GM19397 (cell line): ENCODE measurements around the gene CABCOCO1.

Experiments used
- ATAC-seq: cut with Tn5 transposase; IDR thresholded peaks from one replicate; pipeline ENCODE4 v1.9.1; 2021; ENCODE audit warnings: mild to moderate bottlenecking, moderate library complexity; ENCODE audit not compliant: unreplicated experiment

CABCOCO1 gene, protein sequence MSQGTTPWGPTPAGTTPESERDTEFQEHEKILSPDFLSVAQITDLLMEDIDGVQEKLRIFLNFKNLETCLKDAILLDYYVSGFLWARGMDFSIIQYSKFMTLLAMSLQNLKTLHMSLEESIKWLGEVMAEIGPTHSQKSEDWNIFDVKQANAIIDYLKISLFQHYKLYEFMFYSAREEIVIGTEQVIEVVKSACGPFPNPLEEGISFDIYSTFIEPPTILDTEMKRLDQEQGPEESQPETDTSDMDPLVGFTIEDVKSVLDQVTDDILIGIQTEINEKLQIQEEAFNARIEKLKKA

DNA sequence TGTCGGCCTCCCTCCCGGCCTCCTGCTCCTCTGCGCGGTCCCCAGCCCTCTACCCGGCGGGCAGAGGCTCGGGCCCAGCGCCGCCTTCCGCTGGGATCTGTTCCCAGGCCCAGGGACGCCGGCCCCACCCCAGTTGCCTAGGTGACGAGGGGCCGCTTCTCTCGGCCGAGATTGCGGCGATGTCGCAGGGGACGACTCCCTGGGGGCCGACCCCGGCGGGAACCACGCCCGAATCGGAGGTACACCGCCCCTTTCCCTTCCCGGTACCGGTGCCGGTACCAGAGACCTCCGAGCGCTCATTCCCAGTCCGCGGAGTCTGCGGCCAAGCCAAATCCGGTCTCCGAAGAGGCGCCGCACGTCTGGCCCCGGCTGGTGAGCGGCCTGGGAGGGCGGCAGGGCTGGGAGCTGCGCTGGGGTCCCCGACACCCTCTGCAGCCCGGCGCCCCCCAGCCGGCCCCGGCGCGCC lies at the start of gene CABCOCO1:
CABCOCO1 (plus strand) TSS at position 136 of the 466 bp plus-strand sequence; CDS start at position 180, 44 bp downstream.
- no peak for ATAC-seq

- no peak for ATAC-seq
Observed at GRCh38 chr10:61613665-61614064, 49.1 kb upstream of the CABCOCO1 start.

- ATAC-seq = no peak
Observed at GRCh38 chr10:61616611-61617010, 46.1 kb upstream of the CABCOCO1 start.

- no peak for ATAC-seq
Observed at GRCh38 chr10:61617180-61617579, 45.5 kb upstream of the CABCOCO1 start.

DNA sequence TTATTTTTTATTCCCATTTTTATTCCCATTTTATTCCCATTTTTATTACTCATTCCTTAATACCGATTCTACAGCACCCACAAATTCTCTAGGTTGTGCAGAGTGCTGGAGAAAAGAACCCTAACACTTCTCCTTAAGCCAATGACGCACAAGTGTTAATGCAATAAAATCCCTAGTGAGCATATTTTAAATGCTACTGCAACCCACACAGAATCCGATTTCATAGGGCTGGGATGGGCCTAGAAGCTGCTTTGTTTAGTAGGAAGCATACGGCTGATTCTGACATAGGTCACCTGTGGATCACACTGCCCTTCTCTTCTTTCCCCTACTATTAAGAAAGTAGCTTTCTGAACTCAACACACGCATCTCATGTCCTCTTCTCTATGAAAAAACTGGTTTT lies 45.1 kb upstream of the CABCOCO1 start:
- no peak for ATAC-seq

GRCh38 chr10:61618388-61618961 lies 44.3 kb upstream of the CABCOCO1 start:
- ATAC-seq = no peak

GRCh38 chr10:61620506-61620905 lies 42.2 kb upstream of the CABCOCO1 start:
- no peak for ATAC-seq

GRCh38 chr10:61621605-61622051 lies 41.1 kb upstream of the CABCOCO1 start:
- ATAC-seq = no peak

- ATAC-seq = no peak
Observed at GRCh38 chr10:61623161-61623560, 39.6 kb upstream of the CABCOCO1 start.

DNA sequence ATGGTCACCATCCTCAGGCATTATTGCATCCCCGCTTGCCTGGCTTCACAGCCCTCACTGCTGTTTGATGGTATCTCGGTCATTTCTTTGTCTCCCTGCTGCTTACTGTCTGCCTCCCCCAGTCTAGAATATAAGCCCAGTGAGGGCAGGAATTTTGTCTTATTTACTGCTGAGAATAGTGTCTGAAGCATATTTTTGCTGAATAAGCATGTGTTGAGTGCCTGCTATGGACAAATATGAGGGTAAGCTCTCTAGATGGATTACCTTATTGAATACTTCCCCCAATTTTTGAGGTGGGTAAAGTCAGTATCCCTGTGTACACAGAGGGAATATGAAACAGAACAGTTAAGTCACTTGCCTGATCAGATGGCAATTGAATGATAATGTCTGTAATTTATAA lies 36.5 kb upstream of the CABCOCO1 start:
- no peak for ATAC-seq

DNA sequence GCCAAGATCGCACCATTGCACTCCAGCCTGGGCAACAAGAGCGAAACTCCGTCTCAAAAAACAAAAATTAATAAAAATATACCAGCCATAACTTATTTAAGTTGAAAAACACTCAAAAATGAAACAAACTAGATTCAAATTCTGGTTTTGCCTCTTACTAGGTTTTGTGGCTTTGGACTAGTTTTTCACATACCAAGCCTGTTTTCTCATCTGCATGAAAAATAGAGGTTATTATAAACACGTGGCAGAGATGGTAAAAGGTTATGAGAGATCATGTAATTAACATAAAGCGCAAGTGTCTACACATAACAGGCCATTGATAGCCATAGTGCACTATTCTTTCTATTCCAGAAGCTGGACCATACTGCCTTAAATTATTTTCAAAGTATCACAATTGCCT lies 35.5 kb upstream of the CABCOCO1 start:
- no peak for ATAC-seq

- ATAC-seq = no peak
Observed at GRCh38 chr10:61628151-61628874, 34.4 kb upstream of the CABCOCO1 start.

GRCh38 chr10:61628875-61629513 lies 33.7 kb upstream of the CABCOCO1 start:
- no peak for ATAC-seq

GRCh38 chr10:61629576-61629975 lies 33.2 kb upstream of the CABCOCO1 start:
- ATAC-seq = no peak

DNA sequence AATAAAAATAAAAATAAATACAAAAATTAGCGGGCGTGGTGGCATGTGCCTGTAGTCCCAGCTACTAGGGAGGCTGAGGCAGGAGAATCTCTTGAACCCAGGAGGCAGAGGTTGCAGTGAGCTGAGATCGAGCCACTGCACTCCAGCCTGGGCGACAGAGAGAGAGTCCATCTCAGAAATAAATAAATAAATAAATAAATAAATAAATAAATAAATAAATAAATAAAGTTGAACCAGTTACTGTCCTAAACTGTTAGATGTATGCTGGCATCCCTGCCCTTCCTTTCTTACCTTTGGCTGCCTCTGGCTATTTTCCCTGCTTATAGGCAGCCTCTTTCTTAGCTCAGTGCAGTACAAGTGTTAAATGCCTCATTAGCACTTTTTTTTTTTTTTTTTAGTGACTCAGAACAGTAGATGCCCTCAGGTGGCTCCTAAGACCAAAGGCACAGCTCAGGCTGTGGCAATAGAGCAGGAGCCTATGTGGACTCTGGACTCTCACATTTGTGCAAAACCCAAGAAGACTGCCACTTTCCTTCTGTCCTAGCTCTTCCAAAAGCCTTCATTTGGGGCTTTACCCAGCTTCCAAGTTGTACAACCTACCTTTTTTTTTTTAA lies 30.6 kb upstream of the CABCOCO1 start:
- no peak for ATAC-seq

- no peak for ATAC-seq
Observed at GRCh38 chr10:61633665-61634064, 29.1 kb upstream of the CABCOCO1 start.

GRCh38 chr10:61634746-61635145 lies 28.0 kb upstream of the CABCOCO1 start:
- ATAC-seq = no peak

- no peak for ATAC-seq
Observed at GRCh38 chr10:61635471-61635870, 27.3 kb upstream of the CABCOCO1 start.

DNA sequence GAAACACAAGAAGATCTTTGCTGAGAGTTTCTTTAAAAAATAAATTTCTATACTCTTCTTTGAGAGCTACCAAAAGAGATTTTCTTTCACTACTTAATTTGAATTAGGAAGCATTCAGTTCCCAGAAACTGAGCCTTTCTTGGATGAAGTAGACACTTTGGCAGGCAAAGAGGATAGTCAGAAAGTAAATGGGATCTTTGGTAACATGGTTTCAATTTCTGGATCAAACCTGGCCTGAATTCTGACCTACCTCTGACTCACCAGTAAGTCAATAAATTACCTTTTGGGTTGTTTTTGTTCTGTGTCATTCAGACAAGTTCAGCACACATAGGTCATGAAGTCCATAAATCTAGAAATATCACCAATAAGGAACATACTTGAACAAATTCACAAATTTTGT lies 26.8 kb upstream of the CABCOCO1 start:
- ATAC-seq = no peak

DNA sequence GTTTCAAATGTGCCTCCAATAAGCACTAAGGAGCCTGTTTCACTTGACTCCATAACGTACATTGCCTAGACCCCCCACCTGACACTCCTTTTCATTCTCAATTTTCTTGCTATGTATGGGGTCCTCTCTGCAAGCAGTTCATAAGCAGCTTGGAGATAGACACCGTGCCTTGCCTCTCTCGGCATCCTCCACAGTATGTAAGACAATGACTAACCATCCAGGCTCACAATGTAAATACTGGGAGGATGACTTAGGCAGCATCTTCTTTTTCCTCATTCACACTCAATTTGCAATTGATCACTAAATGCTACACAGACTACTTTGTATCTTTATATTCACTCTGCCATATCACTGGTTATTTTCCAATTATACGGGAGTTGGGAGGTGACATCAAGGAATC lies 22.8 kb upstream of the CABCOCO1 start:
- no peak for ATAC-seq

DNA sequence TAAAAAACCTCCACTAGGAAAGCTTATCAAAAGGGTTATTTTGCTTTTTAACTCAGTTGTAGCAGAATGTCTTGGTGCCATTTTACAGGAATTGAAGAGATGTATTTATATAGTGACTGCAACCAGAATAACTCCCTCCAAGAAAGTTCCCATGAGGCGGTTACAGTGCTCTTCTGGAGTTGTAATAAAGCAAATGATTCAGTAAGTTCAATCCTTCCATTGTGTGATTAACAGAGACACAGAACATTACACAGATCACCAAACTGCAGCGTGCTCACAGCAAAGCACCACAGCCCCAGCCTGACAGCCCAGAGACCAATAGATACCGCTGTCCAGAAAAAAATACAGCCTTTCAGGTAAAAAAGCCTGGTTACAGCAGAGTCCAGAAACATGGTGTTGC lies 21.9 kb upstream of the CABCOCO1 start:
- ATAC-seq = no peak
